Fibroblast of skin of right biceps (primary cell): ENCODE measurements around the gene ACTL8.

Experiments
- DNase-seq: peaks from one replicate; pipeline ENCODE4 v3.0.0-alpha.2; 2013

Gene ACTL8

DNA sequence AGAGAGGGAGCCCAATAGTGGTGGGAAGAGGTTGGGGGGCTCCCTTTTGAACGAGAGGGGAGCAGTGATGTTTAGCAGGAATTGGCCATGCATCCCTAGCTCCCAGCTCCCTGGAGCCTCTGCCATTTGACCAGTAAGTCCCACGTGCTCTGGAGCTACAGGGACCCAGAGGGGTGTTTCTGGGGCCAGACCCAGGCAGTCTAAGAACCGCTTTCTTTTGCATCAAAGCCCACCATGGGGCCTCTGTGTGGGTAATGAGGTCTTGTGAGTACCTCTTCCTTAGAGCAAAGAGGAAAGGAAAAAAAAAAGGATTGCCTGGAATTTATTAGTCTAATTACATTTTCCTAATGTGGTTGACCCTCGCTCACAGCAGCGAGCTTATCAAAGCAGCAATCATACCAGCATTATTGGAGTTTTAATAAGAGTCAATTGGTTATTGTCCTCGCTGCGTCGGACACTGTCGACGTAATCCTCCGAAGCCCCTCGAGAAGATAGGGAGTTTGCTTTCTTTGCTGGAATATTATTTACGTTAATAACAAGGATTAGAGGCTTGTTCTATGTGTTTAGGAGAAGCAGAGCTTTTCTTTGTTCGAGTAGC is 17.6 kb downstream of the ACTL8 start:
- no peak for DNase-seq

DNA sequence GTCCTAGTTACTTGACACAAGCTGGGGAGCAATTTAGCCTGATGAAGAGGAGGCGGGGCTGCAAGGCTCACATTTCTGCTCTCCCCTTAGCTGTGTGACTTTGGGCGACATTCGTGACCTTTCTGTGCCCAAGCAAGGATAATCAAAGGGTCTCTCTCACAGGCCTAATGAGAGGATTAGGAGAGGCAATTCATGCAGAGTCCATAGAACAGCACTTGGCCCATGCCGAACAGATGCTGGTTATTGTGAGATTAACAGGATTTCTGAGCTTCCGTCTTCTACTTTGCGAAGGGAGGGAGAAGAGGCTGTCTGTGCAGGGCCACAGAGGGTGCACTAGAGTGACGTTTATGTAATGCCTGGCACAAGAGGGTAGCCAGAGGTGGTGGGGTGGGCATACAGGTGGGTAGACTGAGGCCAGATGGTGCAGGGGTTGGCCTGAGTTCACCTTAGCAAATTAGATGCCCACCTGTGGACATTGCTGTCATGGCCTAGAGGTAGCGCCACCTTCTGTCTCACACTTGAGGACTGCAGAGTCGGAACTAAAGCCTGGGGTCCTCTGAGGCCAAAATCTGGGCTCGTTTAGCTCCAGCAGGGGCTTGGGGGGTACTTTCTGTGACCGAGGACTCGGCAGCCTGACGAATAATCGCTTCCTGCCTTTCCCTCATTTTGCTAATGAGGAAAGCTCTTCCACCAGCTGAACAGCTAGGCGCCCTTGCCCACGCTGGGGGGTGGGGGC is 18.6 kb downstream of the ACTL8 start:
- no peak for DNase-seq

GRCh38 chr1:17774452-17774851 is 19.3 kb downstream of the ACTL8 start:
- no peak for DNase-seq

- no peak for DNase-seq
Observed at GRCh38 chr1:17775796-17776195, 20.7 kb downstream of the ACTL8 start.

DNA sequence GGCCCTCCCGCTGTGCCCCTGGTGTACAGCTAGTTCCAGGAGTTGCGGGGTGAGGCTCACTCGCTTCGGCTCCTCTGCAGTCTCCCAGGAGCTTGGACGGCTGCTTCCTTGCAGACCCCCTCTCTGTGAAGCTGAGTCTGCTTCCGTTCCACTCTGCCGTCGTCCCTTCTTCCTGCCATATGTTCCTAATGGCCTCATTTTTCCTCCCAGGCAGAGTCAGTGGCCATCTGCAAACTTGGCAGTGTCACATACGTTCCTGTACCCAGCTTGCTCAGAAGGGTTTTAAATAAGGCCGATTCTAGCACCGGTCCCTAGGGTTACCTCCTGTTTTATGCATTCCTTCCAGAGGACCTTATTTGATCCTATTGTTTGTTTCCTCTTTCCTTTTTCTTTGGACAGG is 21.3 kb downstream of the ACTL8 start:
- no peak for DNase-seq

DNA sequence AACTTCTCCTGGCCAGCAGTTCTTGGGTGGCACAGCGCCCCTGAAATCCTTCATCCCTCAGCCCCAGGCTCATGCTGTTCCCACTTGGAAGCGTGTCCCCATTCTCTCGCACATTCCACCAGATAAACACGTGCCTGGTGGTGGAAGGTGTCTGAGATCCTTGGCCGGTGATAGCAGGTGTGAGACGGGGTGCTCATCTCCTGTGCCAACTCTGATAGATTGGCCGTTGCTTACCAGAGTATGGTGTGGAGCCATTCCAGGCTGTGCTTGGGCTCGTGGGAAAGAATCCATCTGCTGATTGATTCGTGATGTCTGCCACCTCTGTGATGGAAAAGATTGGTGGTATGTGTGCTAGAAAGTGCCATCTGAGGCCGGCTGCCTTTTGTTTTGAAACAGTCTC is 22.2 kb downstream of the ACTL8 start:
- DNase-seq, result no peak

DNA sequence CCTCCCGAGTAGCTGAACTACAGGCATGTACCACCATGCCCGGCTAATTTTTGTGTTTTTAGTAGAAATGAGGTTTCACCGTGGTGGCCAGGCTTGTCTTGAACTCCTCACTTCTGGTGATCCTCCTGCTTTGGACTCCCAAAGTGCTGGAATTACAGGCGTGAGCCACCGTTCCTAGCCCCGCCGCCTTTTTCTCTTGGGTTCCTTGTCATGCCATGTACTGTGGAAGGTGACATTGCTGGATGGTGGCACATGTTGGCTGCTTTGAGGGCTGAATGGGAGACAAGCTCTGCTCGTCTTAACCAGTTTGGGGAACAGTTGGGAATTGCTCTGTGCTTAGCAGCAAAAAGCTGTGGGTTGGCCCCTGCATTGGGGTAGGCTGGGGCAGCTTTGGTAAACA is 22.7 kb downstream of the ACTL8 start:
- DNase-seq, result no peak

GRCh38 chr1:17780916-17781315 is 25.8 kb downstream of the ACTL8 start:
- DNase-seq, result no peak

DNA sequence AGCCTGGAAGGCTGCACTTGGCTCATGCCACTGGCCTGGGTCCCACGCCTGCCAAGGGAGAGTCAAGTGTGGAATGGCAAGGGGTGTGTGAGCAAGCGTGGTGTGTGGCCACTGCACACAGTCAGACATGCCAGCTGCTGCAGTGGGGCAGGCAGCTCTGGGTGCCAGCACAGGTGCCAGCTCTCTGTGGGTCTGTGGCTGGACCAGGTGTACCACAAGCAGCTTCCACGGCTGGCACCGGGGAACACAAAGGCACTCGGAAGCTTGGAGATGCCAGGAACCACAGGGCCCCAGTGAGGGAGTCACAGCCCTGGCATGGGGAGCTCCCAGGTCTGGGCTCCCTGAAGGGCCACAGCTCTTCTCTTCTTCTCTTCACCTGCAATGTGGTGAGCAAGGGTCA is 34.8 kb downstream of the ACTL8 start:
- no peak for DNase-seq

DNA sequence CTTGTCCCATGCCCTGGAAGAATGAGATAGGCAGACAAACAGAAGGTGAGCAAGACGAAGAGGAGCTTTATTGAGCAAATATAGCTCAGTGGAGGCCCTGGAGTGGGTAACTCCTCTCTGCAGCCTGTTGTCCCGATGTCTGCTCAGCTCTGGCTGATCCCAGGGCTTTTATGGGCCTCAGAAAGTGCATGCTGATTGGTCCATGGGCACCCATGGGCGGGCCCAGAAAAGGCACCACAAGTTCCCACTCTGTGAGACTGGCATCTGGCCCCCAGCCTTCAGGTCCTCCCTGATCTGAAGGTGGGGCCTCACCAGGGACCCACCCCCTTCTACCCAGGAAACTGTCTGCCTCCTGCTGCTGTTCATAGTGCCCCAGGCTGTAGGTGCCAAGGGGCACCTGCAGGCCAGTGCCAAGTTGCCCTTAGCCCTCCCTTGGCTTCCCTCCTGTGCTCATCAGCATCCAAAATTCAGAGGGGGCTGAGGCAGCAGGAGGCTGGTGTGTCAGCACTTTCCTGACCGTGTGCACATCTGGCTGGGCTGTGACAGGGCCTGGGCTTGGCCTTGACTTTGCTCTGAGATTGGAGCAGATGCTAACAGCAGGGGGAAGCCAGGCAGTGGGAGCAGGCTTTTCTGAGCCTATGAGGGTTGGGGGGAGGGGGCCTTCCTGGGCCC is 35.4 kb downstream of the ACTL8 start:
- DNase-seq, result no peak

- no peak for DNase-seq
Observed at GRCh38 chr1:17791055-17791390, 35.9 kb downstream of the ACTL8 start.

DNA sequence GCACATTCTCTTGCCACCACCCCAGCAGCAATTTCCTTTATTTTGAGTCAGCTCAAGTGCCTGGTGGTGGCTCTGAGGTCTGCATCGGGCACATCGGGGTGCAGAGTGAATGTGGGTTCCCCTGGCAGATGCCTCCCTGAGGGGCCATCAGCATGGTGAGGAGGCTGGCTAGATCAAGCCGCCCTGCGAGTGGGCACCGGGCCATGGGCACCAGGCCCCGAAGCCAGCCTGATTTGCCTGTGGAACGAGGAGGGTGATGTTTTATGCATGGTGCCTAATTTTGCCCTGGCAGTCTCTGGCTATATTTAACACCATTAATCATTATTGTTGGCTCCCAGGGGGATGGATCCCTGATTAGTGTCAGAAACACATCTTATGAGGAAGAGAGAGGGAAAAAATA is 36.3 kb downstream of the ACTL8 start:
- DNase-seq, result no peak

GRCh38 chr1:17792421-17792820 is 37.3 kb downstream of the ACTL8 start:
- no peak for DNase-seq

- no peak for DNase-seq
Observed at GRCh38 chr1:17795081-17795809, 40.1 kb downstream of the ACTL8 start.

- DNase-seq, result no peak
Observed at GRCh38 chr1:17795836-17796645, 40.9 kb downstream of the ACTL8 start.

GRCh38 chr1:17797478-17797877 is 42.3 kb downstream of the ACTL8 start:
- DNase-seq, result no peak

- no peak for DNase-seq
Observed at GRCh38 chr1:17798011-17798410, 42.9 kb downstream of the ACTL8 start.

GRCh38 chr1:17798799-17799382 is 43.8 kb downstream of the ACTL8 start:
- no peak for DNase-seq

DNA sequence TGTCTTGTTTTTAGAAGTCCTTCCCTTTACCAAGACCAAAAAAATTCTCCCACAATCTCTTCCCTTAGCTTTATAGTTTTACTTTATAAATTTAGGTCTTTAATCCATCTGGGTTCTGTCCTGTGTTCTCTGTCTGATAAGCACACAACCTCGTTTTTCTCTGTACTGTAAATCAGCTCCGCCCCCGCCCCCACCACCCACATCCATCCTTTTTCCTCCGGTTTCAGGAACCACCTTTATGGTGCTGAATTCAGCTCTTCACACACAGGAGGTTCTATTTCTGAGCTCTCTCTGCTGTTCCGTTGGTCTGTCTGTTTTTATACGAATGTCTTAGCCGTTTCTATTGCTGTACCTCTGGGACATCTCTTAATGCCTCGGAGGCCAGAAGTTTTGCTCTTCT is 44.5 kb downstream of the ACTL8 start:
- no peak for DNase-seq

DNA sequence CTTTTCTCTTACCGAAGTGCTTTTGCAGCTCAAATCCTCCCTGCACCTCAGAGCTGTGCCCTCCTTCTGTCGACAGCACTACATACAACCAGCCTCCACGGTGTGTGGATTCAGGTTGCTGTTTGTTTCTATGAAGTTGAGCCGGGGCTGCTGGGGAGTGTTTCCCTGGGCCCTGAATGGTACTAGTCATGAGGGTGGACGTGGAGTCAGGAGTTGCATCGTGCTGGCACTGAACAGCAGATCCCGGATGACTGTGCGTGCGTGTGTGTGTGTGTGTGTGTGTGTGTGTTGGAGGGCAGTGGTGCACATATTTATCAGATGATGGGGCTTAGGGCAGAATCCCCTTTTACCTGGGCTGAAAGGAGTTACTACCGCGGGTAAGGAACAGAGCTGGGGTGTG is 47.0 kb downstream of the ACTL8 start:
- DNase-seq, result peak; percentile 78

DNA sequence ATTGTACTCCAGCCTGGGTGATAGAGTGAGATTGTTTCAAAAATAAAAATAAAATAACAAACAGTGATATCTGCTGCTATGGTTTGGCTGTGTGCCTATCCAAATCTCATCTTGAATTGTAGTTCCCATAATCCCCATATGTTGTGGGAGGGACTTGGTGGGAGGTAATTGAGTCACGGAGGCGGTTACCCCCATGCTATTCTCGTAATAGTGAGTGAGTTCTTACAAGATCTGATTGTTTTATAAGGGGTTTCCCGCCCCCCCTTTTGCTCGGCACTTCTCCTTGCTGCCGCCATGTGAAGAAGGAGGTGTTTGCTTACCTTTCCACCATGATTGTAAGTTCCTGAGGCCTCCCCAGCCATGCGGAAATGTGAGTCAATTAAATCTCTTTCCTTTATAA is 47.8 kb downstream of the ACTL8 start:
- peak; percentile 7 for DNase-seq

DNA sequence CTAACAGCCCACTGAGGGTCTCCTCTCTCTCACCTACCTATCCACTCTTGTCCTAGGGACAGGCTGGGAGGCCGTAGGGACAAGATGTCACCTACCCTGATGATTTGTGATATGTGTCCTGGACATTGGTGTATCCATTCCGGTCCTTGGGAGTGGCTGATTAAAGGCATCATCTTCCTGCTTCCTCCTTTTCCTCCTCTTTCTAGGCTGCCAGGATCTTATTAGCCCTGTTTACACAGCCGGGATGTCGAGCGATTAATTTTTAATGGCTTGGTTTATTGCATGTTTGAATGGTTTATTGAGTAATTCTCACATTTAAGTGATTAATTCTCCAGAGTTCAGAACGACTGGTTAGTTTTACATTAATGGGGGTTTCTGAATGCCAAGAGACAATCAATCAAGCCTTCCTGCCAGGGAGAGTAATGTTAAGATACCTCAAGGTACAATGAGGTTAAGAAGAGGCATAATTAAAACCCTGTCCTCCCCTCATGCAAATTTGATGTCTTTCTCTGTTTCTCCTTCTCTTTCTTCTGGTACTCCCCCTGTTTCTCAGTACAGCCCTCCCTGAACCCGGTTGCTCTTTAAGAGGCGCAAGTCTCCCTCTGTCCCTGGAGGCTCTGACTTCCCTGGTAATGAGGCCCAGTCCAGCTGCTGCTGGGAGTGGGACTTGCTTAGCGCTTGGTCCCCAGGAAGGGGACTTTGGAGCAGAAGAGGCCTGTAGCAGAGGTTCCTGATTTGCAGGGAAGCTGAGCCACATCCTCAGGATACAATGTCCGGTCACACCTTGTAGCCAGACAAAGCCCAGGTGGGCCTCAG is 50.9 kb downstream of the ACTL8 start:
- DNase-seq, result no peak
